HG03060 (cell line): Measurements from ENCODE around the gene SHISA9.

Source experiments
- ATAC-seq: cut with Tn5 transposase; IDR thresholded peaks from one replicate; pipeline ENCODE4 v1.9.1; 2021; ENCODE audit warnings: low read depth, moderate number of reproducible peaks; ENCODE audit not compliant: unreplicated experiment

Gene SHISA9

DNA sequence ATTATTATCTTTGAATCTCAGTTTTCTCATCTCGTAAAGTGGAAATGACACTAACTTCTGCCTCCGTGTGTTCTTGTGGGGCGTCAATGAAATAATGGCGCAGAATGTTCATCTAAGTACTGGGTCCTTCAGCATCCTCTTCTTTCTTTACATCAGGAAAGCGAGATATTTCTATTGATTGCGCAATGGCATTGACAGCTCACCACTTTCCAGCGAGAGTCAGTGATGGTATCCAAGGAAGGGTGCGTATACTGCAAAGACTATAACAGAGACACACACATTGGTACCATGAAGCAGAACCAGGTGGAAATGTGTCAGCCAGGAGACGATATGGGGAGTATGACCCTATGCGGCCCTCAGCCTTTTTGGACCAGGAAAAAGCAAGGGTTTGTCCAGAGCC lies 162.1 kb downstream of the SHISA9 start:
- ATAC-seq, result no peak

DNA sequence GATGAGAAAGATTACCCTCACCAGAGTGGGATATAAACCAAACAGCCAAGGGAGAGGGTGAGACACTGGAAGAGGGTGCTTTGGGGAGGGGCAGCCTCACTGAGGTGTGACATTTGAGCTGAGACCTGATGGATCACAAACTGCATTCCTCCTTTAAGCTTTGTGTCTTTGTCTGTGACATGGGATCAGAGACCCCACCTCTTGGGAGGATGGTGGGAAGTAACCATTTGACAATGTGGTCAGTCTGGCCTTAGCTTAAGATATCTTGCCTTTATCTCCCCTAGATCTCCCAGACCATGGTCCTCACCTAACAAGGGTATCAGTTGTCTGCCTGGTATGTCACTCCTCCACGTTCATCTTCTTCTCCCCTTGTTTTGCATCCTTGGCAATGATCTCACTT lies 163.4 kb downstream of the SHISA9 start:
- ATAC-seq, result no peak

DNA sequence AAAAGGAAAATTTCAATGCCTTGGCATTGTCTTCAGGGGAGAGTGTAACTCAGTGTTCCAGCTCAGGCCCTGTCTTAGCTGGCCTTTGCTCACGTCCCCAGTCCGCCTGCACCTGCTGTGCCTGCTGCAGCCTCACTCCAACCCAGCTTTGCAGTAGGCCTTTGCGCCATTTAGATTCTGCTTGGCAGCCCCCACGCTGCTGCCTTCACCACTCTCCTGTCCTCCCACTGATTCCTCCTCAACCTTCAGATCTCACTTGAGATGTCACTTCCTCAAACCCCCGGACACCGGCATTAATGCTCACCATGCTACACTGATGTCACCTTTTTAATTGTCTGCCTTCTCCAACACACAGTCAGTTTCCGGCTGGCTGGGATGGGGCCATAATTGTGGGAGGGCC lies 166.2 kb downstream of the SHISA9 start:
- ATAC-seq, result no peak

- no peak for ATAC-seq
Observed at GRCh38 chr16:13068912-13069583, 167.7 kb downstream of the SHISA9 start.

- ATAC-seq, result no peak
Observed at GRCh38 chr16:13070268-13070667, 168.9 kb downstream of the SHISA9 start.

- no peak for ATAC-seq
Observed at GRCh38 chr16:13076878-13077277, 175.5 kb downstream of the SHISA9 start.

GRCh38 chr16:13077816-13078215 lies 176.4 kb downstream of the SHISA9 start:
- no peak for ATAC-seq

GRCh38 chr16:13080531-13080930 lies 179.1 kb downstream of the SHISA9 start:
- ATAC-seq, result no peak

- ATAC-seq, result no peak
Observed at GRCh38 chr16:13081825-13082331, 180.5 kb downstream of the SHISA9 start.

DNA sequence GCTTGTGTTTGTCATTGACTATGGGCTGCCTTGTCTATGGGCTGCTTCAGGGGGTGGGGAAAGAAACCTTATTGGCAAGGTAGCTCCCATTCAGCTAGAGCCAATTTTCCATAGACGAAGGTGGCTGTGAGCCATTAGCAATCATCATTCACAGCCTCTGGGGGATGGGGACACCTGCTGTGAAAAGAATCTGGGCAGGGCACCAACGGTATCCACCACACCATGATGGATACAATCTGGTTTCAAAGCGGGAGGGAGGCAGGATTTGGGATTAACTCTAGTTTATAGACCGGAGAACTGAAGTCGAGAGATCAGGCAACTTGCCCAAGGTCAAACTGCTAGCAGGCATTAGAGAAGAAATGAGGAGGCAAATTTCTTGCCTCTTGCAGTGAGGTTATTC lies 182.3 kb downstream of the SHISA9 start:
- ATAC-seq, result no peak

DNA sequence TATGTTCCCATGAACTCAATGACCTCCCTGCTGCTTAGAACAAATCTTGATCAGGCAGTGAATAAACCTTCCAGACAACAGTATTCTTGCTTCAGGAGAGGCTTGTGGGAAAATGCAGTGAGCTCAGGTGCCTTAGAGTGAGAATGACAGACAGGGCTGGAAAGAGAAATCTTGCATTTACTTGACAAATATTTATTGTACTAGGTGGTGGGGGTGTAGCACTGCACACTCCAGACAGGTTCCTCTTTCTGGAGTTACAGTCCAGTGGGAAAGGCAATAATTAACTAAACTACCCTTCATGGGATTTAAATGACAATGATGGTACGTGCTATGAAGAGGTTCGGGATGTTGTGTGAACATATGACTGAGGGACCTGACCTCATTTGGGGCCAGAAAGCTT lies 182.9 kb downstream of the SHISA9 start:
- no peak for ATAC-seq

GRCh38 chr16:13093661-13094060 lies 192.3 kb downstream of the SHISA9 start:
- no peak for ATAC-seq

GRCh38 chr16:13095061-13095460 lies 193.7 kb downstream of the SHISA9 start:
- no peak for ATAC-seq

GRCh38 chr16:13098536-13098935 lies 197.1 kb downstream of the SHISA9 start:
- ATAC-seq, result no peak

DNA sequence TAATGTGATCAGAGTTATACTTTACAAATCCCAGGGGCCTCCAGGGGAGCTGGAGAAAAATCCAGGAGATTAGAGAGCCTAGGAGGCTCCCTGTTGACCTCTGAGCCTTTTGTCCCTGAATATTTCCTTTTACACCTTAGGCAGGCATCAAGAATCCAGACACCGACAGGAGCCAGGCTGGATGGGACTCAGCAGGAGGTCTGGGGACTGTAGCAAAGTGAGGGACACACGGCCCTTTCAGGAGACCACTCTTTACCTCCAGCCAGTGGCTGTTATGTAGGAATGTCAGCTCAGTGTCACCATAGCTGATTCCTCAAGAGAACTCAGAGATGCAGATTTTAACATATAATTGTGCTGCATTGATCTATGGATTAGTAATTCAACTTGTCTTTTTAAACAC lies 198.4 kb downstream of the SHISA9 start:
- no peak for ATAC-seq

- no peak for ATAC-seq
Observed at GRCh38 chr16:13100970-13101369, 199.6 kb downstream of the SHISA9 start.

DNA sequence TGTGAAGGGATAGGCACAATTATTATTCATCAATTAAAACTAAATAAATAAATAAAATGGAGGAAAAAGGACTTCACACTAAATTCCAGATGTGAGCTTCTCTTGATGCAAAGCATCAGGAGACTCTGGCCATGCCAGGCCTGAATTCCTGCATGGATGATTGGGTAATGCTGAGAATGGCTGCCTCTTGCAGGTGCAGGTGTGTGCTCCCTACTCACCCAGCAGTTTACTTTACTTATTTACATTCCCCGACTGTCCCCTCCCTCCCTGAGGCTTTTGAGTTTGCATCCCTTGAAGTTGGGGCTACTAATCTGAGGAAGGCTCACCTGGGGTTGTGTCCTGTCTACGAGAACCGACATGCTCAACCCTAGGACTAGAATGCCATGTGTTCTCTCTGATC lies 200.4 kb downstream of the SHISA9 start:
- no peak for ATAC-seq

DNA sequence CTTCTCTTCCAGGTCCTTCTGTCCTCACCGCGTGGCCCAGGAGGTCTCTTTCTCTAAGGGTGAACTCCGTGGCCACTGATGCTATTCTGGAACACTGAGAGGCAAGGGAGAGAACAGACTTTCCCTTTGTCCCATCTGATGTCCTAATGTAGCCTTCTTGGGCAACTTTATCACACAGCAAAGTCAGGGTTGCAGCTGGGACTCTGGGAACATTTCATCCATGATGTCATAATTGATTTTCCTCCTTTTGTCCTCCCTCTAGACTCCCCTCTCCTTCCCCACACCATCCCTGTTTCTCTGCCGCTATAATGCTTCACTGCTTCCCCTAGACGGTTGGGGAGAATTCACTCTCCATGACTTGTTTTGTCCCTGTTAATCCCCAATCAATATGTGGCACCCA lies 201.0 kb downstream of the SHISA9 start:
- no peak for ATAC-seq

DNA sequence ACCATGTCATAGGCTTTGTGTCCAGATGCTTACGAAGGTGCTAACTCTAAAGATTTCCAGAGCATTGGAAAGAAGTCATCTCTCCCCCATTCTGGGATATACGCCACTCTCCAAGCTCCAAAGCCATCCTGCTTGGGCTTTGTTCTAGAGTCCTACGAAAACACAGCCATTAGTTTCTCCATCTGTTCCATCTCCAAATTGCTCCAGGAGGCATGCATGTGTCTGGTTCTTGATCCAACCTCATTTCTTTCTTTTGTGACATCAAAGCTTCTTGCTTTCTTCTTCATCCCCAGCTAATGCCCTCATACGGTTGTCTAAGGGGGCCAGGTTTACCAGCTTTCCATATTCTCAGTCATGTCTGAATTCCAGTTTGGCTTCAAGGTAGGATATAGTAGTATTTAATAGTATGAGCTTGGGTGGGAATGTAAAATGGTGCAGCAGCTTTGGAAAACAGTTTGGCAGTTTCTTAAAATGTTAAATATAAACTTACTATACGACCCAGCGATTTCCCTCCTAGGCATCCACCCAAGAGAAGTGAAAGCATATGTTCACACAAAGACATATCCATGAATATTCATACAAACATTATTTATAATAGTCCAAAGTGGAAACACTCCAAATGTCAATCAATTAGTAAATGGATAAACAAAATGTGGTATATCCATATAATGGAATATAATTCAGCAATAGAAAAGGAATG lies 202.6 kb downstream of the SHISA9 start:
- no peak for ATAC-seq

DNA sequence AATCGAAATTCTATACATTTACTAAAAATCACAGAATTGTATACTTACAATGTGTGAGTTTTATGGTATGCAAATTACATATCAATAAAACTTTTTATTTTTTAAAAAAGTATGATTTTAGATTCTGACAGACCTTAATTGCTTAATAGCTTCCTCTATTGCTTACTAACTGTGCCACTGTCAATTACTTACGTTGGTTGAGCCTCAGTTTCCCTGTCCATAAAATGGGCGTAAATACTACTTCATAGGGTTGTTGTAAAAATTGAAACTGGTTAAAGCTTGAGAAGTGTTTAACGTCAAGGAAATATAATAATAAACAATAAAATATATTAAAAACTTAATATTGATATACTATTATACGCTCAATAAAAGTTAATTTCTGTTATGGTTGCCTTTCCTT lies 203.4 kb downstream of the SHISA9 start:
- ATAC-seq, result no peak

DNA sequence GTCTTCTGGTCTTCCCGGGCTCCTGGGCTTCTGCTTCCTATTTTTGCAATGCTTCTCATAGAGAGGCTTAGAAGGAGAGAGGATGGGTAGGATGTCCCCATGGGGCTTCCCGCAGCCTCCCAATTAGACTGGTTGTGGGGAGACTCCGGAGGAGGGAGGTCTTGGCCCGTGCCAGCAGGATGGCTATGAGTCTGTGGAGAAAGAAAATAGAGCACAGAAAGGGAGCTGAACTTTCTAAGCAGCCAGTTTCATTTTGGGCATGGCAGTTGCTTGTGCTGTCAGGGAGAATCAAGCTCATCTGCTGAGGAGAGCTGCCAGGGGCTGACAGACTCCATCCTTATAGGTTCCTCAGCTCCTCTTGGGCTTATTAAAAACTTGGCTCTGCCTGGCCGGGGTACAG lies 204.0 kb downstream of the SHISA9 start:
- no peak for ATAC-seq

DNA sequence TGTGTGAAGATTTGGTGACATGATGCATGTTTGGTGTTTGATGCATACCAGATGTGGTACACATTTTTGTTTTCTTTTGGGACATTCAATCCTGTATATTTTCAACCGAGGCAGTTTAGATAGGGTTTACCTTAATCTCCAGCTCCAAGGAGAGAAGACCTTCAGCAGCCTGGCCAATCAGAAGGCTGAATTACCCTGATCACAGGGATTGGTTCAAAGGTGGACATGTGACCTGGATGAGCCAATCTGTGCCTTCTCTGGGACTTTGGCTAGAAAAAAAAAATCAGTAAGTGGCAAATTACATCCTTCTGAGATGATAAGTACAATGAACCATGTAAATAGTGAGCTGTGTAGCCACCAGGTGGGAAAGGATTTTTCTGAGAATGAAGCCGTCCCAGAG lies 205.1 kb downstream of the SHISA9 start:
- no peak for ATAC-seq
